Prostate gland (tissue), 2 donors: ENCODE measurements around the gene CHRNA9.

Experiments
- CTCF ChIP-seq, 4 experiments: fragments of 200-600 bp in 2 of 4; fragments of 450-650 bp in 2 of 4; sonication (generic) in 2 of 4; IDR thresholded peaks; 1 replicate in 3 of 4; 2 replicates in 1 of 4; pipeline ENCODE4 v1.5.1; 2016 to 2019; ENCODE audit warnings: antibody characterized with exemption in 4 of 4, mild to moderate bottlenecking in 2 of 4, moderate library complexity in 2 of 4
- POLR2A ChIP-seq: fragments of 450-650 bp; IDR thresholded peaks from one replicate; pipeline ENCODE4 v1.6.1; 2016; ENCODE audit warnings: antibody characterized with exemption, mild to moderate bottlenecking
- POLR2AphosphoS5 ChIP-seq: sonication (generic); formaldehyde crosslinking; IDR thresholded peaks from one replicate; pipeline ENCODE4 v1.6.1; 2017; ENCODE audit warnings: antibody characterized with exemption

DNA sequence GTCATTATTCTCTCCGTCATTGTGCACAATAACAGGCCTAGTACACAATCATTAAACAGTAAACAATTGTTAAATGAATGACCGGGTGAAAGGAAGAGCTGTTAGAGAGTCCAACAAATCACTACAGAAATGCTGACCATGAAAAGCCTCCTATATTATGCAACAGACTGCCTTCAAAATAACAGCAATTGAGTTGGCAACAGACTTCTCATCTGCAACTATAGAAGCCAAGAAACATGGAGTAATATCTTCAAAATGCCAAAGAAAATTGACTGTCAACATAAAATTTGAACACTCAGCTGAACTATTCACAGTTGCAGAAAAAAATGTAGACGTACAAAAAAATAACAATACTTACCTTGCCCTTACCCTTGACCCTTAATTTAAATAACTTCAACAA is 26.2 kb downstream of the CHRNA9 start:
- TF ChIP-seq CTCF (IDR thresholded peaks at IDR 0.05) (no peak), POLR2A (no peak), POLR2AphosphoS5 (no peak)
